Muscle of leg (tissue), 11 donors: ENCODE results near the gene RSF1. TPM values are rescaled to one million over a fixed set of nuclear protein-coding genes. Genes with fewer than 3 reads are reported as not detected.
"Not testable (repeated sequence)": the region's sequence is repeated elsewhere in the genome, so short reads cannot be mapped to it uniquely, and the experiment has no call there.

Experiments used
- DNase-seq: peaks from one replicate; pipeline ENCODE4 v3.0.0; 2013
- H3K27ac ChIP-seq: one replicate; pipeline ENCODE4 v1.5.1; 2013; ENCODE audit warnings: mild to moderate bottlenecking, low read length, control low read depth
- H3K27me3 ChIP-seq: one replicate; pipeline ENCODE4 v1.6.1; 2013; ENCODE audit warnings: low read length; ENCODE audit not compliant: control insufficient read depth, insufficient read depth
- H3K36me3 ChIP-seq: one replicate; pipeline ENCODE4 v1.6.1; 2013; ENCODE audit warnings: low read length; ENCODE audit not compliant: control insufficient read depth, insufficient read depth
- H3K4me1 ChIP-seq: one replicate; pipeline ENCODE4 v1.6.1; 2013; ENCODE audit warnings: low read length; ENCODE audit not compliant: control insufficient read depth, insufficient read depth
- H3K4me3 ChIP-seq: one replicate; pipeline ENCODE4 v1.5.1; 2013; ENCODE audit warnings: low read length, control low read depth
- H3K9me3 ChIP-seq: replicated peaks from 2 replicates; pipeline ENCODE4 v1.6.1; 2013; ENCODE audit warnings: low read depth, low read length; ENCODE audit not compliant: control insufficient read depth
- WGBS: methylation state at CpG from one replicate; pipeline ENCODE4 v1.1.5; 2013; ENCODE audit warnings: missing lambda C conversion rate; ENCODE audit not compliant: insufficient coverage; 5-methylcytosine and 5-hydroxymethylcytosine counted together
- polyA plus RNA-seq, 8 donors: library from polyadenylated mRNA; unstranded; fragments of 120-200 nt; gene quantifications; one replicate each; pipeline versions ENCODE4 v1.2.1 to v1.2.3, GENCODE V29; 2013; ENCODE audit warnings: inconsistent platforms in 1 of 8, low replicate concordance in 1 of 8; ENCODE audit not compliant: insufficient read length in 8 of 8, insufficient read depth in 1 of 8
- total RNA-seq: library from RNA; stranded (reverse); fragments of 120-200 nt; gene quantifications from one replicate; pipeline ENCODE4 v1.2.4, GENCODE V29; 2013

Gene RSF1
- total and polyA plus RNA-seq, 9 donors, result 25.8 to 46.1 (median 36.9) TPM

DNA sequence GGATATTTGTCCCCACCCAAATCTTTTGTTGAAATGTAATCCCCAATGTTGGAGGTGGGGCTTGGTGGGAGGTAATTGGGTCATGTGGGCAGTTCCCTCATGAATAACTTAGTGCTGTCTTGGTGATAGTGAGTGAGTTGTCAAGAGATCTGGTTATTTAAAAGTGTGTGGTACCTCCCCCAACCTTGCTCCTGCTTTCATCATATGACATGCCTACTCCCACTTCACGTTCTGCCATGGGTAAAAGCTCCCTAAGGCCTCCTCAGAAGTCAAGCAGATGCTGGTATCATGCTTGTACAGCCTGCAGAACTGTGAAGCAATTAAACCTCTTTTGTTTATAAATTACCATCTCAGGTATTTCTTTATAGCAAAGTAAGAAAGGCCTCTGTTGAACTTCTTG, 31.0 kb upstream of the RSF1 start:
- Histone ChIP-seq H3K36me3 (peaks cover 28% of the 10 kb centered on the region), H3K4me1 (no peaks in the 10 kb centered on the region), H3K4me3 (no peak overlapping the region), H3K9me3 (peaks cover 8% of the 10 kb centered on the region), H3K27ac (no peak overlapping the region), H3K27me3 (no peaks in the 10 kb centered on the region)
- DNase-seq, result no peak
- WGBS, result no CpG with 5 or more reads among the region's 1 CpG

GRCh38 chr11:77843700-77844099, 23.2 kb upstream of the RSF1 start:
- DNase-seq, H3K9me3 ChIP-seq, H3K27me3 ChIP-seq, H3K4me3 ChIP-seq, H3K27ac ChIP-seq, H3K4me1 ChIP-seq: not testable (repeated sequence)
- H3K36me3 ChIP-seq, result peaks cover 30% of the 10 kb centered on the region
- no CpG with 5 or more reads among the region's 5 CpGs for WGBS

DNA sequence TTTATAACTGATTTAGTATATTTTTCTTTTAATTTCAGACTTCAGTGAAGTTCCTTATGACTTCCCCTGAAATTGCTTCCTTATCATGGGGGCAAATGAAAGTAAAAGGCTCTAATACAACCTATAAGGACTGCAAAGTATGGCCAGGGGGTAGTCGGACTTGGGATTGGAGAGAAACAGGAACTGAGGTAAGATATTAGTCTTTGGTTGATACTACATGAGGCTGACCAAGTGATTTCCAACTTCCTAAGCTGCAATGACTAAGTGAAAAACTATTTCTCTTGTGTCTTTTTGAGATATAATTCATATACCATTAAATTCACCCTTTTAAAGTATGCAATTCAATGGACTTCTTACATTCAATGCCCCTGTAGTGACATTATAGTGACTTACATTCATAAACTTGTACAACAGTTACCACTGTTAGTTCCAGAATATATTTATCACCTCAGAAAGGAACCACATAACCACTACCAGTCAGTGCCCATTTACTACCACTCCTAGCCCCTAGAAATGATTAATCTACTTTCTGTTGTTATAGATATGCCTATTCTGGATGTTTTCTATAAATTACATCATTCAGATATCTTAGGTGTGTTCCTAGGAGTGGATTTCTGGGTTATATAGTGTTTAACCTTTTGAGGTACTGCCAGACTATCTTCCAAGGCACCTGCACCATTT, 22.1 kb upstream of the RSF1 start:
- Histone ChIP-seq H3K4me3 (no peak overlapping the region), H3K4me1 (no peaks in the 10 kb centered on the region), H3K36me3 (peaks cover 26% of the 10 kb centered on the region), H3K27ac (no peak overlapping the region), H3K9me3 (no peaks in the 10 kb centered on the region), H3K27me3 (no peaks in the 10 kb centered on the region)
- WGBS, result no CpG with 5 or more reads among the region's 1 CpG
- no peak for DNase-seq

DNA sequence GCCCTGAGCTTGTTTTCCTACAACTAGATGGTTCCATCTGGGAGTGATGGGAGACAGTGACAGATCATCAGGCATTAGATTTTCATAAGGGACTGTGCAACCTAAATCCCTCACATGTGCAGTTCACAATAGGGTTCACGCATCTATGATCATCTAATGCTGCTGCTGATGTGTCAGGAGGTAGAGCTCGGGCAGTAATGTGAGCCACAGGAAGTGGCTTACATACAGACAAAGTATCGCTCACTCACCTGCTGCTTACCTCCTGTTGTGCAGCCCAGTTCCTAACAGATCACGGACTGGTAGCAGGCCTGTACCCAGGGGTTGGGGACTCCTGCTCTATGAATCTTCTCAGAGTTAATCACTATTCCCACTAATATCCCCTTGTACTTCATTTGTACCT, 12.8 kb upstream of the RSF1 start:
- H3K27ac ChIP-seq, result no peak overlapping the region
- no peak overlapping the region for H3K4me3 ChIP-seq
- no peak for DNase-seq
- peaks cover 5% of the 10 kb centered on the region for H3K36me3 ChIP-seq
- H3K4me1 ChIP-seq, result no peaks in the 10 kb centered on the region
- WGBS, result 97% methylated on average over 3 of the region's 4 CpGs
- H3K27me3 ChIP-seq, result no peaks in the 10 kb centered on the region
- peaks cover 12% of the 10 kb centered on the region for H3K9me3 ChIP-seq

- Histone ChIP-seq H3K27me3 (no peaks in the 10 kb centered on the region), H3K4me3 (no peak overlapping the region), H3K4me1 (no peaks in the 10 kb centered on the region), H3K9me3 (peaks cover 14% of the 10 kb centered on the region), H3K36me3 (peaks cover 5% of the 10 kb centered on the region), H3K27ac (no peak overlapping the region)
- DNase-seq, result no peak
- WGBS, result no CpG with 5 or more reads among the region's 2 CpGs
Measured at GRCh38 chr11:77828926-77829325, 8.4 kb upstream of the RSF1 start.

GRCh38 chr11:77823775-77824174, 3.3 kb upstream of the RSF1 start:
- Histone ChIP-seq H3K9me3 (peaks cover 4% of the 10 kb centered on the region), H3K27ac (no peak overlapping the region), H3K4me1 (peaks cover 9% of the 10 kb centered on the region), H3K27me3 (no peaks in the 10 kb centered on the region), H3K36me3 (no peaks in the 10 kb centered on the region), H3K4me3 (no peak overlapping the region)
- no CpG with 5 or more reads among the region's 1 CpG for WGBS
- no peak for DNase-seq

DNA sequence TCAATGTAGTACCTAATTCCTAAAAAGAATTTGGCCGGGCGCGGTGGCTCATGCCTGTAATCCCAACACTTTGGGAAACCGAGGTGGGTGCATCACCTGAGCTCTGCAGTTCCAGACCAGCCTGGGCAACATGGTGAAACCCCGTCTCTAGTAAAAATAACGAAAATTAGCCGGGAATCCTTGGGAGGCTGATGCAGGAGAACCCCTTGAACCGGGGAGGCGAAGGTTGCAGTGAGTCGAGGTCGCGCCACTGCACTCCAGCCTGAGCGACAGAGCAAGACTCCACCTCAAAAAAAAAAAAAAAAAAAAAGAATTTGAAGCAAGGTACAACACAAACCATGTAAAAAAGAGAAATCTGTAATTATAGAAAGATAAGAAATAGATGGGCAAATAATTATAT, 1.6 kb upstream of the RSF1 start:
- H3K9me3 ChIP-seq, H3K36me3 ChIP-seq, H3K27me3 ChIP-seq, H3K27ac ChIP-seq, DNase-seq, H3K4me3 ChIP-seq: not testable (repeated sequence)
- peaks cover 11% of the 10 kb centered on the region for H3K4me1 ChIP-seq
- WGBS, result 61% methylated on average over 8 of the region's 13 CpGs

GRCh38 chr11:77821349-77821851, 878 bp upstream of the RSF1 start:
- peak; percentile 57 for DNase-seq
- Histone ChIP-seq H3K36me3 (no peaks in the 10 kb centered on the region), H3K4me3 (peak overlapping the region; percentile 99), H3K9me3 (no peaks in the 10 kb centered on the region), H3K27me3 (no peaks in the 10 kb centered on the region), H3K27ac (peak overlapping the region; percentile 89), H3K4me1 (peaks cover 11% of the 10 kb centered on the region)
- 2% methylated on average over 8 of the region's 16 CpGs for WGBS

GRCh38 chr11:77819921-77820564, 479 bp downstream of the RSF1 start:
- peak overlapping the region; percentile 97 for H3K27ac ChIP-seq
- H3K27me3 ChIP-seq, result no peaks in the 10 kb centered on the region
- peak; percentile 73 for DNase-seq
- H3K9me3 ChIP-seq, result no peaks in the 10 kb centered on the region
- peak overlapping the region; percentile 99 for H3K4me3 ChIP-seq
- H3K36me3 ChIP-seq, result no peaks in the 10 kb centered on the region
- peaks cover 11% of the 10 kb centered on the region for H3K4me1 ChIP-seq
- WGBS, result under 1% methylated on average over 39 of the region's 55 CpGs

- H3K4me1 ChIP-seq, result peaks cover 11% of the 10 kb centered on the region
- H3K4me3 ChIP-seq, result peak overlapping the region; percentile 99
- peaks cover 5% of the 10 kb centered on the region for H3K9me3 ChIP-seq
- WGBS, result 0% methylated on average over 7 of the region's 19 CpGs
- peak overlapping the region; percentile 97 for H3K27ac ChIP-seq
- H3K27me3 ChIP-seq, result no peaks in the 10 kb centered on the region
- peak; percentile 95 for DNase-seq
- no peaks in the 10 kb centered on the region for H3K36me3 ChIP-seq
Measured at GRCh38 chr11:77819411-77819920, 1.1 kb downstream of the RSF1 start.
